Putamen (tissue), 1 donor: ENCODE results near the gene SPTBN1.

Source experiments
- DNase-seq: peaks from one replicate; pipeline ENCODE4 v3.0.0-alpha.2; 2016; ENCODE audit warnings: low spot score

SPTBN1 gene

DNA sequence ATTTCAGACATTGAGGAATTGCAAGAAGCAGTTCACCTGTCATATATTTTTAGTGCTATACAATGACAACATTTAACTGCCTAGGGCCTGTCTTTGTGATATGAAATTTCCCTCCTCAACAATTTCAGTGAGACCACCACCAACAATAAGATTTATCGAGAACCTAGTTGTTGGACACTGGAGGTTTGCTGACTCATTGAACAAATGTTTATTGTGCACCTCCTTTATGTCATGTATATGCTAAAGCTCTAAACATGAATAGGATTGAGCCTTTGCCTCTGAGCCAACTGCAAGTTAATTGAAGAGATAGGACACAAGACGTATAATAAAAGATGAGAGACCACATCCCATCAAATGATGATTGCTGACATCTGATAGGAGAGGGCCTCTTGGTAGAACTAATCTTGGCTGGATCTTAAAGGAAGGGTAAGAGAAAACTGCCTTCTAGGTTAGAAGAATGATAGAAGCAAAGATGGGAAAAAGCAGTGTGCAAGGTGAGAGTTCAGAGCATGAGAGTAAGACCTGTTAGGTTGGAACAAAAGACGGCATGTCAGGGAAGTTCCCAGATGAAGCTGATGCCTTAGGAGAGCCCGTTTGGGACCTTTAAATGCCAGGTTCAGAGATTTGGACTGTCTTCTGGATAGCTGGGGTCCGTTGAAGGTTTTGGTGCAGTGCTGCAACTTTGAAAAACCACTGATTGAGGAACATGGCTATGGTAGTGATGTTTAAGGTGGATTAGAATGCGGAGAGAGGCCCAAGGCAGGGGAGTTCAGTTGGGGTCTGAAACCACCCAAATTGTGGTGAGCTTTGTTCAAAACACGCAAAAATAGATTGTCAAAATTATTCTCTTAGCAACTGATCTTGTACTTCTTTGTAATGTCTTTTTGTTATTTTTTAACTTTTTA is 134.3 kb downstream of the SPTBN1 start:
- no peak for DNase-seq

- no peak for DNase-seq
These were observed 135.4 kb downstream of the SPTBN1 start for GRCh38 chr2:54591551-54591950.

DNA sequence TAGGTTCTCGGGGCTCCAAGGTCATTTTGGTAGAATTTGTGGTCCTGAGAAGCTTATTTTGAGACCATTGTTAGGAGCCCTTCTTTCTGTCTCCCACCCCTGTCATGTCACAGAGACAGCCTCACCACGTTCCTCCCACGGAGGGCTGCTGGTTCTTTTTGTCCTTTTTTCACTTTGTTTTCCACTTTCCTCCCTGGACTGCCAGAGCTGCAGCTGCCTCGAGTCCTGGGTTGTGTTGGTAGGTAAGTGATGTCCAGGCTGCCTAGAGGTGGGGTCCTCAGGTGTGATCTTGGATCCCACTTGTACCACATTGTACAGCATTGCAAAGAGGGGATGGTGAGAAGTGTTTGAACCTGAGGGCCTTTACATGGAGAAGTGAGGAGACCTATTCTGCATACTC is 137.1 kb downstream of the SPTBN1 start:
- no peak for DNase-seq

- DNase-seq = no peak
These were observed 137.9 kb downstream of the SPTBN1 start for GRCh38 chr2:54594048-54594447.

DNA sequence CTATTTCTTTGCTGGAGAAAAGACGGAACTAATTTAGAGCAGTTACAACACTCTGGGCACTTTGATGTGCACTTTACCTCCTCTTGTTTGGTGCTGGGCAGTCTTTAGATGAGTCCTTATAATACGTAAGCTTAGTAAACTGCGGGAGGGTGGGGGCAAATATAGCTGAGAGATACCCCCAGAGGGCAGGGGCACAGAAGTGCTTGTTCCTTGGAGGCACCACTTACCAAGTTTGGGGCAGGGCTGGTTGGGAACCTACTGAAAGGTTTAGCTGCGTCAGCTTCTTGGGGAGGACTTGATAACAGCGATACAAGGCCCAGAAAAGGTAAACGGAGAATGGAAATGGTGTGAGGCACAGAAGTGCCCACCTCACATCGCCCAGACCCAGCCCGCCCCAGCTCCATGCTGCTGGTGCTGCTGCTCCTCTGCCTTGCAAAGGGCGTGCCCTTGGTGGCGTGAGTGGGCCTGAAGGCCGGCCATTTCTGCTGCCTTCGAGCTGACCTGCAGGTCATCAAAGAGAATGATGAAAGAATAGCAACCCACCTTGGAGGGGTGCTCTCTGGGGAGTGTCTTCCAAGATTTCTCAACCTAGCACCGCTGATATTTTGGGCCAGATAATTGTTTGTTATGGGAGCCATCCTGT is 139.2 kb downstream of the SPTBN1 start:
- no peak for DNase-seq

DNA sequence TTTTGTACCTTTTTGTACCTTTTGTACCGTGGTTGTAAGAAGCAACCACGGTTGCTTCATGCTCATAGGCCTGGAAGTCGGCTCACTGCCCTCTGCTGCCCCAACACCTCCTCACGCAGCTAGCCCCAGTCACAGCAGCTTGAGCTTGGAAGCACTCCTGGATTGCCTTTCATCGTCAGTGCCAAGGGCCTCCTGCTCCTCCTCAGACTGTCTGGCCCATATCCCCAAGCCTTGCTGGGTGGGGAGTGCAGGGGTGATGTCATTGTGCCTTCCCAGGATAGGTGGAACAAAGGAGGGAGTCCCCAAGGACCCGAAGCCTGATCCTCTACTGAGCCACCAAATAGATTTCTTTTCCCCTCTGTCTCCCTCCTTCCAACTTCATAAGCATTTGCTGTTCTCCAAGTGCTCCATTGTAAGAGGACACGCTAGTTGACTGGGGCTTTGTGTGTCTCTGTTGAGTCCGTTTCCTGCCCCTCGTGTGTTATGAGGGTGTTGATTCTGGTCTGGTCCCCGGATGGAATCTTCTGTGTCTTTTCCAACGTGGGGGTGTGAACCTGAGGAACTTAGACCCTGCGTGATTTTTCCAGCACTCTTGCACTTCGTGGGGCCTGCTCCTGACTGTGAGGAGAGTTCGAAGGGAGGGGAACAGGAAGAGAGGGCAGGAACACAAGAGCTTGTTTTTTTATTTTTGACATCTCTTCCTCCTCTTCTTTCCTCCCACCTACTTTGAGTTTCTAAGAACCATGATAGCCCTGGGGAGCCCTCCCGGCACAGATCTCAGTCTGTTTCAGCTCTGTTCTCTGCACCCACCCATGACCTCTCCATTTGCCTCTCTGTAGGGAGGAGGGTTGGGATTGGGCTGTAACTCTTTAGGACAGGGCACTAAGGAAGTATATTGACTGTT is 140.1 kb downstream of the SPTBN1 start:
- DNase-seq = no peak

DNA sequence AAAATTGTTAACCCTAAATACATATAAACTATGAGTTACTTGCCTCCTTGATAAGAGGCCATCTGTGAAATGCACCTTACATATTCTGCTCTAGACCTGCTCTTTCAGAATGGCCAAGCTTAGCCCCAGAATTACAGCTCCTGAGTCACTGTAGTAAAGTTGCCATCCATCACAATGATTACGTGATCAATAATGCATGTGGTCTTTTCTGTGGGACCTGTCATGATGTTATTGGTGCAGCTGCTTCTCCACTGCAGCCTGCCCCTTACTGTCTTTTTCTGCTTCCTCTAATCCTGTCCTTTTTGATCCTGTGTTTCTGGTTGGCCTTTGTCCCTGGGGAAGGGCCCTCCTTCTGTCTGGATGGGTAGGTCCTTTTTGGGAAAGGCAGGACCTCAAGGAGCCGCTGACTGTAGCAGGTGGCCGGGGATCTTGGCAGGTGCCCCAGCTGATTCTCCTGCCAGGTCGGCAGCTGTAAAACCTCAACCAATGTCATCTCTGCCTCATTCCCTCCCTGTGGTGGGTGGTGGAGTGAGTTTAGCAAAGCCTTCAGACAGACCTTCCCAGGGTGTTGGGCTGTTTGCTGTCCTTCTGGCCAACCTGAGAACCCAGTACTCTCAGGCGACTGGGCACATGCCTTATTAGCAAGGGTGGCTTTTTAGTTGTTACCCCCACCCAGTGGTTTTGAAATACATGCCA is 141.2 kb downstream of the SPTBN1 start:
- DNase-seq = no peak

GRCh38 chr2:54598347-54599325 is 142.5 kb downstream of the SPTBN1 start:
- no peak for DNase-seq

GRCh38 chr2:54599326-54599710 is 143.2 kb downstream of the SPTBN1 start:
- DNase-seq = no peak

DNA sequence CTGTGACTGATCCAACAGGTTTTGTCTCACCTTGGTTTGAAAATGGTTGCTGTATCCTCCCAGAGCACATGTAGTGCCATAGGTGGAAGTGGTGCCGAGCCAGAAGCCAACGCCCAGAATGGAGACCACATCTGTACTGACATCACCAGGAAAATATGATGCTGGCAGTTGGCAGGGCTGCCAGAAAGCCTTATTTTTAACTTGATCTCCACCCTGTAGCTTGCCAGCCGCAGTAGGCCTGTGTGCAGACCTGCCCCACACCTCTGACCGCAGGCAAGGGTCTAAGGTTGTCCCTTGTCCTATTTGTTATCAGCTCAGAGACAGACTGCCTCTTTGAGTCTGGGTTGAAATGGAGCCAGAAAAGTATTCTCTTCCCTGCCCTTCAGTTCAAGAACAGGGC is 143.8 kb downstream of the SPTBN1 start:
- no peak for DNase-seq

- no peak for DNase-seq
These were observed 145.2 kb downstream of the SPTBN1 start for GRCh38 chr2:54601339-54601738.

- DNase-seq = no peak
These were observed 146.7 kb downstream of the SPTBN1 start for GRCh38 chr2:54602736-54603322.

DNA sequence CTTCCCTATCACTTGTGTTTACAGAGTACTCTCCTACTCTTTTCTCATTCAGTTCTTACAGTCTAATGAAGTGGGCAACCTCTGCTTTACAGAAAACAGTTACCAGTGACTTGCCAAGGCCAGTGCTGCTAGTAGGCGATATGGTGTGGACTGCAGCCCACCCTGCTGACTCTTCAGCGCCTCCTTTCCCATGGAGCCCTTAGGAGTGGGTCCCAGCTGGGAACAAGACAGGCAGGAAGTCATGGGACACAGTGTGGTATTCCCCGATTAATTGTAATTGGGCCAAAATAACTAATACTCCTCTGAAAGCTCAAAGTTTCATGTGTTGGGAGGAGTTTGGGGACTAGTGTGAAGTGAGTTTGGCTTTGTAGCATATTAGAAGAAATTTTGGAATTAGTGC is 147.2 kb downstream of the SPTBN1 start:
- no peak for DNase-seq

GRCh38 chr2:54603796-54604195 is 147.7 kb downstream of the SPTBN1 start:
- no peak for DNase-seq

- DNase-seq = no peak
These were observed 148.7 kb downstream of the SPTBN1 start for GRCh38 chr2:54604871-54605270.

DNA sequence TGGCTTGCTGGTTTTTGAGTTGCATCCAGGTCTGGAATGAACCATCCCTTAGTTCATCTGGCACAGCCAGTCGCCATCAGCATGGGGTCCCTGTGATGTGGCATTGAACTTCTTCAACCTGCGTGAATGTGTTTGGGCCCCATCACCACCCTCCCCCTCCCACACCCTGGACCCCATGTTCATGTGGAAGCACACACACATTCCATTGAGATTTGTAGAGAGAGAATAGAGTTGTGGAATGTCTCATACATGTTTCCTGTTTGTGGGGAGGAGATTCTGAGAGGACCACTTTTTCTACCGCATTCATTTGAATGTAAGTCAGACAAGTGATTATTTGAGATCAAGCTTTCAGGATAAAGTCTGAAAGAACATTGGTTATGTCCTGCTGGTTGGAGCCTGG is 149.7 kb downstream of the SPTBN1 start:
- DNase-seq = no peak

DNA sequence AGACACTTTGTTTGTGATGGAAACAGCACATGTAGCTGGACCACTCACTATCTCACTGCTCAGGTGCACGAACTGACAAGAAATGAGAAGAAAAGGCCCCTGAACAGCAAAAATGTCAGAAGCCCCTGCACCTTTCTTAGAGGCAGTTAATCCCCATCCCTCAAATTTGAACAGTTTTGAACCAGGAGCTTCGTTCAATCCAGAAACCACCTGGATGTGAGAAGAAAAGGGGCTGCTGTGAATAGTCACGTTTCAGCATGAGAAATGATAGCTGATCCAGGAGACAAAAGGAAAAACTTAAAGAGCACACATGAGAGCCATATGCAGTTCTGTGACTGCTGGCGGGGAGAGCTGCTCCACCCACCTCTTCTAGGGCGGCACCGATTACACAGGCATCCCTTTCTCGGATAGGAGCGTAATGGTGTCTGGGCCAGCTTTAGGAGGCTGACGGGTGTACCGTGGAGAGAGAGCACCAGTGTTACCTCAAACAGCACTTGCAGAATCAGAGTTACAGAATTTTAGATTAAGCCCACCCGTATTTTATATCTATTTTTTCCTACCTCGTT is 150.3 kb downstream of the SPTBN1 start:
- no peak for DNase-seq

DNA sequence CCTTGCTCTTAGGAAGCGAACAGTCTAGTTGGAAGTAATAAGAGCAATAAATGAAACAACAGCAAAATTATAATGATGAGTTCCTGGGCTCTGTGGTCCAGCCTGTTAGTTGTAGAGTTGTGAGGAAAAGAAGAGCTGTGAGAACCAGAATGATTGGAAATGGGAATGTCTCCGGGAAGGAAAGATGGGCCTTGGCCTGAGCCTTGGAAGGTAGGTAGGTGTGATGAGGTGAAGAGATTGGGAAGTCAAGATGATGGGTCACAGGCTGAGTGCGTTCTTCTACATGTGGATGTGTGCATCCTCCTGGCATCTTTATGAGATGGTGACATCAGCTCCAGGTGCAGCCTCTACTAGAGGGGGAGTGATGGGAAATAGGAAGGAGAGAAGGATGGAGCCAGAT is 152.1 kb downstream of the SPTBN1 start:
- DNase-seq = no peak

- no peak for DNase-seq
These were observed 153.1 kb downstream of the SPTBN1 start for GRCh38 chr2:54609241-54609640.

- DNase-seq = no peak
These were observed 153.5 kb downstream of the SPTBN1 start for GRCh38 chr2:54609647-54610046.
